BE2C (cell line): ENCODE data around the gene DGKI.
A peak's percentile ranks its signal among the peaks of the same experiment; 100 is the strongest.

Source experiments
- DNase-seq: peaks from one replicate; pipeline ENCODE4 v3.0.0-alpha.2; 2020
- H3K27me3 ChIP-seq: fragments of 250-450 bp; sonication (Bioruptor Pico); 2 replicates; pipeline ENCODE4 v1.5.1; 2020; ENCODE audit warnings: mild to moderate bottlenecking
- H3K36me3 ChIP-seq: fragments of 250-450 bp; sonication (Bioruptor Pico); 2 replicates; pipeline ENCODE4 v1.5.1; 2020; ENCODE audit warnings: mild to moderate bottlenecking
- H3K4me1 ChIP-seq: fragments of 250-450 bp; sonication (Bioruptor Pico); 2 replicates; pipeline ENCODE4 v1.5.1; 2020
- H3K4me3 ChIP-seq: 2 replicates; pipeline ENCODE4 v1.5.1; 2011; ENCODE audit warnings: low read depth, low read length
- H3K9me3 ChIP-seq: fragments of 250-450 bp; sonication (Bioruptor Pico); 2 replicates; pipeline ENCODE4 v1.5.1; 2020
- TF ChIP-seq, protein P1 (sequence below): IDR thresholded peaks from 2 replicates; pipeline ENCODE4 v1.5.1; 2012; ENCODE audit warnings: mild to moderate bottlenecking, low read depth, low read length

The DGKI gene

DNA sequence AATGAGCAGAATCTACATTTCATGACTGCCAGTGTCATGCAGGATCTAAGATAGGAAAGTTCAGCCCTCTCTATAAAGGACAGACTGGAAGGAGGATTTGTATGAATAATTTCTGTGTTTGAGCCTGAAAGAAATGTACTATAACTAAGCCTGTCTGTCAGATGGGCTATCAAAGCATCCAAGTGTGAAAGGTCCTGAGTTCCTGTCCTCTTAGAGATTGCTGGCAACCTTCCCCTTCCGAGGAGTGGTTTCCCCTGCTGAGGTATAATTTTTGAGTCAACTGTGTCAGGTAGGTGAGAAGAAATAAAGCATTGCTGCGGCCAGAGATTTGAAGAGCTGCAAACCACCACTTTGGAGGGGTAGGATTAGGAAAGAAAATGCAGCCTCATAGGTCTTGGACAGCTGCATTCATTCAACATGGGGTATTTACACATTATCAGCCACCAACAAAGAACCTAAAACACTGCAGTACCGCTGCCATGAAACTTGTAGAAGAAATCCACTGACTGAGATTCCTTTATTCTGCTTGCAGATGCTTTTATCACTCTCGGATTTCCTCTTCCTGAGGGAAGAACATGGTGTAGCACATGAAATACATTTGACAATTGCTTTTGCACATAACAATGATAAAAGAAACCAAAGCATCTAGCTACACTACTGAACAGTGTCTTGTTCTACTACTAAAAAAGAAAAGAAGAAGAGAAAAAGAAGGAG, 189.1 kb downstream of the DGKI start:
- Histone ChIP-seq H3K4me1 (peaks cover 16% of the 10 kb centered on the region), H3K36me3 (no peaks in the 10 kb centered on the region), H3K4me3 (no peak overlapping the region), H3K9me3 (no peaks in the 10 kb centered on the region), H3K27me3 (no peaks in the 10 kb centered on the region)
- no peak for DNase-seq
- TF ChIP-seq, protein P1, sequence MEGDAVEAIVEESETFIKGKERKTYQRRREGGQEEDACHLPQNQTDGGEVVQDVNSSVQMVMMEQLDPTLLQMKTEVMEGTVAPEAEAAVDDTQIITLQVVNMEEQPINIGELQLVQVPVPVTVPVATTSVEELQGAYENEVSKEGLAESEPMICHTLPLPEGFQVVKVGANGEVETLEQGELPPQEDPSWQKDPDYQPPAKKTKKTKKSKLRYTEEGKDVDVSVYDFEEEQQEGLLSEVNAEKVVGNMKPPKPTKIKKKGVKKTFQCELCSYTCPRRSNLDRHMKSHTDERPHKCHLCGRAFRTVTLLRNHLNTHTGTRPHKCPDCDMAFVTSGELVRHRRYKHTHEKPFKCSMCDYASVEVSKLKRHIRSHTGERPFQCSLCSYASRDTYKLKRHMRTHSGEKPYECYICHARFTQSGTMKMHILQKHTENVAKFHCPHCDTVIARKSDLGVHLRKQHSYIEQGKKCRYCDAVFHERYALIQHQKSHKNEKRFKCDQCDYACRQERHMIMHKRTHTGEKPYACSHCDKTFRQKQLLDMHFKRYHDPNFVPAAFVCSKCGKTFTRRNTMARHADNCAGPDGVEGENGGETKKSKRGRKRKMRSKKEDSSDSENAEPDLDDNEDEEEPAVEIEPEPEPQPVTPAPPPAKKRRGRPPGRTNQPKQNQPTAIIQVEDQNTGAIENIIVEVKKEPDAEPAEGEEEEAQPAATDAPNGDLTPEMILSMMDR, result no peak

DNA sequence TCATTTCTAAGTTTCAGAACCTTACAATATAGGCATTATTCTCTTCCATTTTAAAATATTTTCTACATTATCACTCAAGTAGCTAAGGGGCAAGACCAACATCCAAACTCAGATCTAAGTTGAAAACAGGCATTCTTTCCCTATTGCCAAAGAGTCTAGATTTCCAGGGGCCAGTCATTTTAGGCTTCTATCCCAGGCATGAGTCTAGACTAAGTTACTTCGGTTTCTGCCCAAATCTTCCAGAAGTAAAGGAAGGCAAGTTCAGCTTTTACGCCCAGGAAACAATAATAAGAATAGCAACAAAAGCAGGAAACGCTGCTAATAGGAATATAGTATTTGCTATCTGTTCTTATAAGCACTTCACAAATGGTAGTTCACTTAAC, 189.9 kb downstream of the DGKI start:
- Histone ChIP-seq H3K9me3 (no peaks in the 10 kb centered on the region), H3K4me1 (peaks cover 16% of the 10 kb centered on the region), H3K36me3 (no peaks in the 10 kb centered on the region), H3K4me3 (no peak overlapping the region), H3K27me3 (no peaks in the 10 kb centered on the region)
- TF ChIP-seq, protein P1, result no peak
- DNase-seq, result no peak

DNA sequence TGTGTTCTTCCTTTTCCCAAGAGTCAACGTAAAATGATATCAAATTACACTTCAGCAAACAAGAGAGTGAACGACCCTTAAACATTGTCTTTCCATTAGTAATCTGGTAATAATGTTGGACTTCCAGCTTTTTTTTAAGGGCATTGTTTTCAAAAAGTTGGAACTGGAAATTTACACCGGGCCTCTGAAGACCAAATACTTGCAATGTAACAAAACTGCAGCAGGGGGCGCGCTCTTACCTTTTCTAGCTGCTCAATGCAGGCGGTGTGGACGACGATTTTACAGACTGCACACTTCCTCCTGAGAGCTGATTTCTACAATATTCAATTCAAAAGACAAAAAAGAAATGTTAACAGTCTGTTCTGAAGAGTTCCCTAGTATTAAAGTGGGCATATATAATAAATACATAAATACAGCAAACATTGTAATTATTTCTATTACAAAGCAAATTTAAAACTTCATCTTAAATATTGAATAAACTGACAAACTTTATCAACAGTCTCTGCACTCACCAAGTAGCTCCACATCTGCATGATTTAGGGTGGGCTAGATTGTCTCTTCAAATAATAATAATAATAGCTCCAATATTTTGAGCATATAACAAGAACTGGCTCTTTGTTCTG, 190.4 kb downstream of the DGKI start:
- H3K4me3 ChIP-seq, result no peak overlapping the region
- H3K27me3 ChIP-seq, result no peaks in the 10 kb centered on the region
- peaks cover 16% of the 10 kb centered on the region for H3K4me1 ChIP-seq
- TF ChIP-seq, protein P1, result peak; percentile 90
- H3K36me3 ChIP-seq, result no peaks in the 10 kb centered on the region
- DNase-seq, result peak; percentile 82
- no peaks in the 10 kb centered on the region for H3K9me3 ChIP-seq

- Histone ChIP-seq H3K9me3 (no peaks in the 10 kb centered on the region), H3K4me3 (no peak overlapping the region), H3K27me3 (no peaks in the 10 kb centered on the region), H3K36me3 (no peaks in the 10 kb centered on the region), H3K4me1 (peaks cover 16% of the 10 kb centered on the region)
- no peak for DNase-seq
- TF ChIP-seq, protein P1, result no peak
These were observed 191.0 kb downstream of the DGKI start for GRCh38 chr7:137655804-137656203.

- peaks cover 14% of the 10 kb centered on the region for H3K4me1 ChIP-seq
- TF ChIP-seq, protein P1, result no peak
- no peak overlapping the region for H3K4me3 ChIP-seq
- H3K36me3 ChIP-seq, result no peaks in the 10 kb centered on the region
- no peaks in the 10 kb centered on the region for H3K9me3 ChIP-seq
- H3K27me3 ChIP-seq, result no peaks in the 10 kb centered on the region
- DNase-seq, result no peak
These were observed 194.1 kb downstream of the DGKI start for GRCh38 chr7:137652721-137653120.

DNA sequence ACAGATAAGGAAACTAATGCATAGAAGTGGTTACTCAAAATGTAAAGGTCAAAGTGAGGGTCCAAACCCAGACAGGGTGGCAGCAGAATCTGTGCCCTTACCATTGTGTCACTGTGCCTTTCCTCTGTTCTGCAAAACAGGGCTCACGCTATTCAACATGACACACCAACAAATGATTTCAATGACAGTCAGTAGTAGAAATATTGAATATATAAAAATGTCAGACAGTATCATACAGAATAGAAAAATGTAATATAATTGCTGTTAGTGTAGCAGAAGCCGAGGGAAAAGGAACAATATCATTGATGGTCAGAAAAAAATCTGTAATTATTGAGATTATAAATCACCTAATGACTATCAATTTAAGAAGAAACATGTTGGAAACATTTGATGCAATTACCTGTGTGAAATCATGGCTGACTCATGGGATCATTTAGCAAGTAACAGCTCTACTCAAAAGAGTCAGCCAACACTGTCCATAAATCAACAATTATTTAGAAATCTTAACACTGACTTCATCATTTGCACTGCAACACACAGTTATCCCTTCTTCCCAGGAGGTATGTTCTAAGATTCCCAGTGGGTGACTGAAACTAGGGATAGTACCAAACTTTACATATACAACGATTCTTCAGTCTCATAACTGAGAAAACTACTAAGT, 198.7 kb downstream of the DGKI start:
- H3K4me3 ChIP-seq, result no peak overlapping the region
- H3K27me3 ChIP-seq, result no peaks in the 10 kb centered on the region
- H3K36me3 ChIP-seq, result no peaks in the 10 kb centered on the region
- H3K9me3 ChIP-seq, result no peaks in the 10 kb centered on the region
- DNase-seq, result no peak
- H3K4me1 ChIP-seq, result no peaks in the 10 kb centered on the region
- TF ChIP-seq, protein P1, result no peak
